Heart left ventricle (tissue), 13 donors: Measurements from ENCODE around the gene C2orf68.

Source experiments
- POLR2A ChIP-seq, 2 donors: fragments of 450-650 bp; IDR thresholded peaks; one replicate each; pipeline ENCODE4 v1.6.1; 2017; ENCODE audit warnings: antibody characterized with exemption in 2 of 2, mild to moderate bottlenecking in 2 of 2, moderate library complexity in 2 of 2
- TF ChIP-seq, protein P1 (sequence below), 12 donors: fragments of 200-600 bp; sonication (generic) in 4 of 12; IDR thresholded peaks; one replicate each; pipeline versions ENCODE4 v1.5.0 to v1.8.0; 2018 to 2022; ENCODE audit warnings: antibody characterized with exemption in 12 of 12, mild to moderate bottlenecking in 5 of 12
- donor health status: ischemic (EF 13 %, LVEDD 7.1; RV severe dilation, severe dysfunction).
- donor health status: DM: no; HTN: yes; CAD: no.
- donor health status: DM: no; HTN: no; CAD: no.
- donor health status: ischemic (EF 25% LVEDD 6.9; RV normal size, moderate dysfunction).
- donor health status: ischemic (EF 25% LVEDD 5.7; RV mildly dilated, moderate dysfunction).
- donor health status: ischemic (EF 35%, LVEDD 5.7; RV mildly dilated, moderate dysfunction).
- donor health status: nonischemic (EF 11% LVEDD 7.7; RV severe dilation, severe dysfunction).
- donor health status: DM: yes; HTN: yes; CAD: no.
- donor health status: PGD.
- donor health status: ischemic (EF 29% LVEDD 5.4; RV normal size, mild dysfunction).
- donor health status: nonischemic (EF 23%, LVEDD 6.1; RV moderate dilation, normal function).

DNA sequence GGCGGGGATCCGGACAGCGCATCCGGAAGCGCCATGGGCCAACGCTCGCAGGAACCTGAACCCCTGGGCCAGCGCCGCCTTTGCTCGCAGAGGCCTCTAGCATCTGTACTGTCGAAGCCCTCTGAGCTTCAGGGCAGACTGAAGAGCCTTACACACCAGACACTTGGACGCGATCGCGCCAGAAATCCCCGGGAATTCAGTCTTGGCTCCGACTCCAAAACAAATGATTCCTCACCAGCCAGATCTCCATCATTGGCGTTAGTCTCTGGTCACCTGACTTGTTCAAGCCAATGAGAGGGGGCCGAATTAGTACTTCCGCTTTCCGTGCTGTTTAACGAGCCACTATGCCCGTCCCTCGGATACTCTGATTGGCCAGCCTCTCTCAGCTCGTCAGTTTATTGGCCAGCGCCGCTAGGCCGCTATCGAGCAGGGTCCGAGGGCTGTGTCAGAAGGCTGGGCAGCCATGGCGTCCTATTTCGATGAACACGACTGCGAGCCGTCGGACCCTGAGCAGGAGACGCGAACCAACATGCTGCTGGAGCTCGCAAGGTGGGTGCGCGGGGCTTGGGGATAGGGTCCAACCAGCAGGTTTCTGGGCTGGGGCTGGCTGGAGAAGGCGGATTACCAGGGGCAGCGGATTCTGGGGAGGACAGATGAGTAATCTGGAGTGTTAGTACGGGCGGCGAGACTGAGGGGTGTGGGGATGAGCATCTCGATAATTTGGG is 16.4 kb downstream of the C2orf68 start, which contains the start of gene RNF181:
- TF ChIP-seq, protein P1, sequence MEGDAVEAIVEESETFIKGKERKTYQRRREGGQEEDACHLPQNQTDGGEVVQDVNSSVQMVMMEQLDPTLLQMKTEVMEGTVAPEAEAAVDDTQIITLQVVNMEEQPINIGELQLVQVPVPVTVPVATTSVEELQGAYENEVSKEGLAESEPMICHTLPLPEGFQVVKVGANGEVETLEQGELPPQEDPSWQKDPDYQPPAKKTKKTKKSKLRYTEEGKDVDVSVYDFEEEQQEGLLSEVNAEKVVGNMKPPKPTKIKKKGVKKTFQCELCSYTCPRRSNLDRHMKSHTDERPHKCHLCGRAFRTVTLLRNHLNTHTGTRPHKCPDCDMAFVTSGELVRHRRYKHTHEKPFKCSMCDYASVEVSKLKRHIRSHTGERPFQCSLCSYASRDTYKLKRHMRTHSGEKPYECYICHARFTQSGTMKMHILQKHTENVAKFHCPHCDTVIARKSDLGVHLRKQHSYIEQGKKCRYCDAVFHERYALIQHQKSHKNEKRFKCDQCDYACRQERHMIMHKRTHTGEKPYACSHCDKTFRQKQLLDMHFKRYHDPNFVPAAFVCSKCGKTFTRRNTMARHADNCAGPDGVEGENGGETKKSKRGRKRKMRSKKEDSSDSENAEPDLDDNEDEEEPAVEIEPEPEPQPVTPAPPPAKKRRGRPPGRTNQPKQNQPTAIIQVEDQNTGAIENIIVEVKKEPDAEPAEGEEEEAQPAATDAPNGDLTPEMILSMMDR (IDR thresholded peaks at IDR 0.05) = no peak
- peak; percentile 53 to 88 for TF ChIP-seq POLR2A (IDR thresholded peaks at IDR 0.05)
